HG02852 (cell line): Measurements from ENCODE around the gene ABL2.
A peak's percentile ranks its signal among the peaks of the same experiment; 100 is the strongest.
"Not testable (repeated sequence)": the region's sequence is repeated elsewhere in the genome, so short reads cannot be mapped to it uniquely, and the experiment has no call there.

Experiments
- ATAC-seq: cut with Tn5 transposase; IDR thresholded peaks from one replicate; pipeline ENCODE4 v1.9.1; 2021; ENCODE audit warnings: mild to moderate bottlenecking, moderate library complexity; ENCODE audit not compliant: unreplicated experiment

Gene ABL2

DNA sequence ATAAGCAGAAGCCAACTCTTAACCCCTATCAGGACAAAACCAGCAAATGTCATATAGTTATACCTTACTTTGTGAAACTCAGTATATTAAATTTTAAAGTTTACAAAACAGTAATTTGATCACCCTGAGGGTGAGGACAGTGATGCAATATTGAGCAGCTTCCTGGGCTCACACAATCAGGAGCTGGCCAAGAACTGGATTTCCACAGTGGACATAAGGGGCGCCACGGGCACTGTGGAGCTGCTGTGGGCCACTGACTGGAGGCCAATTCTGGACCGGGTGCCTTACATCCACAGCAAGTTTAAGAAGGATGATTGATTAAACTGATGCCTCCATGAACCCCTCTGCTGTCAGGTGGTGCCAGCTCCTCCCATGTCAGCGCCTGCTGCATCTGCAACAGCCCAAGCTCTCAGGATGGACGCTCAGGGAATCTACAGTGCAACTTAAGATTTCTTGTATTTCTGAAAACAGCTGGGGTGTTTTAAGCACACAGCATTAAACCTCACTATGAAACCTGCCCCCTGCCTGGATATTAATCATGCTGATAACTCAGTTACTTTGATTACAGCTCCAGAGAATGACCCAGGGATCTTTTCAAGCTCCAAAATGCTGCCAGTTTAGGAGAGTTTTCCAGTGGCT is 91.7 kb downstream of the ABL2 start:
- no peak for ATAC-seq

- not testable (repeated sequence) for ATAC-seq
These were observed 93.8 kb downstream of the ABL2 start for GRCh38 chr1:179135707-179136106.

DNA sequence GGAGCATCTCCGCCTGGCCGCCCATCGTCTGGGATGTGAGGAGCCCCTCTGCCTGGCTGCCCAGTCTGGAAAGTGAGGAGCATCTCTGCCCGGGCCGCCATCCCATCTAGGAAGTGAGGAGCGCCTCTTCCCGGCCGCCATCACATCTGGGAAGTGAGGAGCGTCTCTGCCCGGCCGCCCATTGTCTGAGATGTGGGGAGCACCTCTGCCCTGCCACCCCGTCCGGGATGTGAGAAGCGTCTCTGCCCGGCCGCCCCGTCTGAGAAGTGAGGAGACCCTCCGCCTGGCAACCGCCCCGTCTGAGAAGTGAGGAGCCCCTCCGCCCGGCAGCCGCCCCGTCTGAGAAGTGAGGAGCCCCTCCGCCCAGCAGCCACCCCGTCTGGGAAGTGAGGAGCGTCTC is 94.3 kb downstream of the ABL2 start:
- ATAC-seq, result not testable (repeated sequence)

GRCh38 chr1:179129702-179130473 is 99.6 kb downstream of the ABL2 start:
- ATAC-seq, result peak; percentile 97

DNA sequence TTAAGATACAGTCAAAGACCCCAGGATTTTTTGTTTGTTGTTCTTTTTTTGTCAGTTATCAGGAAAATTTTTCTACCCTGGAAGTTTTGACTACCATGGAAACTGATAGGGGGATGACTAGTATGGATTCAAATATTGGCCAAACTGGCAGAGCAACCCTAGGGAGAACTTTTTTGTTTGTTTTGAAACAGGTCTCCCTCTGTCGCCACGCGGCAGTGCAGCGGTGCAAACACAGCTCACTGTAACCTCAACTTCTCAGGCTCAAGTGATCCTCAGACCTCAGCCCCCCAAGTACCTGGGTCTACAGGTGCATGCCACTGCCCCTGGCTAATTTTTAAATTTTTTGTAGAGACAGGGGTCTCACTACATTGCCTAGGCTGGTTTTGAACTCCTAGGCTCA is 101.0 kb downstream of the ABL2 start:
- ATAC-seq, result no peak

DNA sequence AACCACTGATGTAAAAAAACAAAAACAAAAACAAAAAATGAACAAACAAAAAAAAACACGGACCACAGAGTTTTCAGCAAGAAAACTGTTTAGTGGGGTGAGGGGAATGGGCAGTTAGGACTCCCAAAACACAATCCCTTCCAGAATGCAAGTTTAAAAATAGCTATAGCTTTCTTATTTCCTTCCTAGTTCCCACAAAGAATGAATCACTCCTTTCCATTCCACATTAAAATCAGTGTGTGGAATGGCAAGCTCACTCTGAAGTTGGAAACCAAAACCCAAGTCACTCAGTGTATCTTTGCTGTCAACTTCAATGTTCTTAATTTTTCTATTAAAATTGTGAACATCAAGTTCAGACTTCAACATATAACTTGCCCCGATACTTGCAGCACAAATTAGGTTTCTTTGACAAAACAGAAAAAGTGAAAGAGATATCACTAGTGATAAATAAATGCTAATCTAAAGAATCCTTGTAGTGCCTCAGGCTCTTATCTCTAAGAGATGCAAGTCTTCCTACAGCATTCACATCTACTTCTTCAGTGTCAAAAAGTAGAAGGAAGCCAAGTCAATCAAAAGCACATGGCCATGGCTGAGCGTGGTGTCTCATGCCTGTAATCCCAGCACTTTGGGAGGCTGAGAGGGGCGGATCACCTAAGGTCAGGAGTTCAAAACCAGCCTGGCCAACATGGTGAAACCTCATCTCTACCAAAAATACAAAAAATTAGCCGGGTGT is 102.1 kb downstream of the ABL2 start:
- no peak for ATAC-seq

- no peak for ATAC-seq
These were observed 103.0 kb downstream of the ABL2 start for GRCh38 chr1:179126338-179127060.

- ATAC-seq, result no peak
These were observed 104.6 kb downstream of the ABL2 start for GRCh38 chr1:179124873-179125272.

DNA sequence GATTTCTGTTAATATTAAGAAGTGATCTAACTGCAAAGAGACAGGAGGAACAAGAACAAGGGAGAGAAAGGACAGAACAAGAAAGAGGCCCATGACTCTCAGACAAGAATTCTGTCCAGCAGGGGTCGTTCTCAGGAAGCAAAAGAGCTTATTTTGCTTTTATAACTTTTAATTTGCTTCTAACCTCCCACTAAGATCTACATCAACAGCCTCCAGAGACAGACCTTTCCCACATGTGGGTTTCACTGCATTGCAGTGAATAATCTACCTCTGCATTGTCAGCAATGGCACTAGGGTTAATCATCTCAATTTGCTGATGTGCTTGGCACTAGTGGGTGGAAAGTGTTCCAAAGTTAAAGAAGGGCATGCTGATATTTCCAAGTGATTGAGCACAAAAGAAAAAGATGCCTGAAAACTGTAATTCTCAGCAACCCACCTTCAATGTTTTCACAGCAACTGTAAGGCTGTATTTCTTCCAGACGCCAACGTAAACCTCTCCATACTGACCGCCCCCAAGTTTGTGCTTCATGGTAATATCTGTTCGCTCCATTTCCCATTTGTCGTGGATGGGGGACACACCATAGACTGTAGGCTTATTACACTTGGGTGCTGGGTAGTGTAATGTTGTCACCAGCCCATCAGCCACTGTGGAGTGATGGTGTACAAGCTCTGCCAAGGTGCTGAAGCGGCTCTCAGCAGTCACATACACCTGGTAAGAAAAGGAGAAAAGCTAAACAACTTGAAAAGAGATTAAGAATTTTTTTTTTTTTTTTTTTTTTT is 108.1 kb downstream of the ABL2 start:
- ATAC-seq, result no peak

GRCh38 chr1:179120736-179121135 is 108.7 kb downstream of the ABL2 start:
- no peak for ATAC-seq

- ATAC-seq, result no peak
These were observed 110.0 kb downstream of the ABL2 start for GRCh38 chr1:179119513-179119912.

DNA sequence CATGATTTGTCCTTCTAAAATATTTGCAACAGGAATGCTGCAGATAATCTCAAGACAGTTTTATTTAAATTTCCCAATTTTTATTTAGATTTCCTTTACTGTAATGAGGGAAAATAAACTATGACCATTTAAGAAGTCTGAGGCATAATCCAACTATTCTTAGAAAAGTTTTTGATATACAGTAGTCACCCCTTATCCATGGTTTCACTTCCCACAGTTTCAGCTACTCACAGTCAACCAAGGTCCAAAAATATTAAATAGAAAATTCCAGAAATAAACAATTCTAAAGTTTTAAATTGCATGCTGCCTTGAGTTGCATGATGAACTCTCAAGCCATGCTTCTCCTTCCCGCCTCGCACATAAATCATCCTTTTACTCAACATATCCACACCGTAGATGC is 114.3 kb downstream of the ABL2 start:
- ATAC-seq, result no peak

DNA sequence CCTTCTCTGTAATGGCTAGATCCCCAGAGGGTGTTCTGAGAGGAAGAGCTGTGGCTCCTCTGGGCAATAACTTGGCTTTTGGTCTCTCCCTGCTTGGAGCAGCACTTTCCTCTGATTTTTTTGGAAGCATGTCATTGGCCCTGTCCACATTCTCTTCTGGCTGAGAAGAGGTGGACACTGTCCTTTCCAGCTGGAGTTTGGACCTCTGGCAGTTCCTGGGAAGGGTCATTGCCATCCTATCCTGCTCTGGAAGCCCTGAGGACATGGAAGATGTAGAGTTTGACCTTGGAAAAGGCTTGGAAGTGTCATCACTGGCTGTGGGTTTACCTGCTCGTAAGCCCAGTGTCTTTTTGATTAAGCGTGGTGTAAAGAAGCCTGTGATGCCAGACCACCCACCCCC is 120.8 kb downstream of the ABL2 start:
- ATAC-seq, result no peak

DNA sequence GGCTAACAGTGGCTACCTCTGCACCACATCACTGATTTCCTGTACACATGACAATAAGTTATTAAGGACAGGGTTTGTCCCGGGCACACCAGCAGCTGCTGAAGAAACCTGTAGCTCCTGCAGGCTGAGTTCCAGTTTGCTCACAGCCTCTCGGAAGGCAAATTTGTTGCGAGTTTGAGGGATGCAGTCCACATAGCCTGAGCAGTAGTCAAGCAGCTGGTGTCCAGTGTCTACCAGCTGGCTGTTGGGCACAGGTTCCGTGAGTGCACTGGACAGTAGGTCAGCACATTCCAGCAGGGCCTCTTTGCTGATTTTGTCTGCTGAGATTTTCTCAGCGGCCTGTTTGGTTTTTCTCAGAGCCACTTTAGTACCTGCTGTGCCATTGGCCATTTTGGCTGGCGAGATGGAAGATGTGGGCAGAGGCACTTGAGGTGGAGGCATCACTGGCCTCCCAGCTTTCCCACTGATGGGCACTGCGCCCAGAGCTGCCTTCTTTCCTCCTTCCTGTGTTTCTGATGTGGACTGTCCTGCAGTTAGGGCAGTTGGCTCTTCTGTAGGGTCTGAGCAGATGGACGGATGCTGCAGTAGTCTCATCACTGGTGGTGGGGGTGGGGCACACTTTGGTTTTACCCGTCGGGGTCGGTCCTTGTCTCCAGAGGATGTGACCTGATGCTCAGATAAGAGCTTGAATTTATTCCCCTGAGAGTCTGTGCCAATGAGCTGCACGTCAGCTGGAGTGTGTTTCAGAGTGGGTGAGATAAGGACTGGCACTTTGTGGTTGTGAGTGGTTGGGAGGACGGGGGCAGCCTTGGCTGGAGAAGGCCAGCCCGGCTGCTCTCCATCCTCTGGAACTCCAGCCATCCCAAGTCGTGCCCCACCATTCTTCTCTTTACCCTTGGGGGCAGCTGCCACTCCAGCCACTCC is 121.5 kb downstream of the ABL2 start:
- no peak for ATAC-seq

DNA sequence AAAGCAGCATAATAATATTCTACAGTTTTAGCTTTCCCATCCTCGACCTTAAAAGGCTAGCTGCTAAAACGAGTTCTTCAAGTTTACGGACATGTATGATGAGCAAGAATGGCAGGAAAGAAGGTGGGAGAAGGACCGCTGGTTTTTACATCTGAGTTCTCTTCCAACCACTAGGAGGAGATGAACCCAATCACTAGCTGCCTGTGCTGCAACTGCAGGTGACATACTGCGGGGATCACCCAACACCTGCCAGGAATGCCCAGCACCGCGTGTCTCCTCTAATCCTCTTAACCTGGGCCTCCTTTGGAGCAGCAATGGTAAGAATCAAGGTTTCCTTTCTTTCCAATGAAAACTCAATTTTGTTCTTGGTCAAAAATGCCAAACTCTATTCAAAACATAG is 124.1 kb downstream of the ABL2 start:
- no peak for ATAC-seq

DNA sequence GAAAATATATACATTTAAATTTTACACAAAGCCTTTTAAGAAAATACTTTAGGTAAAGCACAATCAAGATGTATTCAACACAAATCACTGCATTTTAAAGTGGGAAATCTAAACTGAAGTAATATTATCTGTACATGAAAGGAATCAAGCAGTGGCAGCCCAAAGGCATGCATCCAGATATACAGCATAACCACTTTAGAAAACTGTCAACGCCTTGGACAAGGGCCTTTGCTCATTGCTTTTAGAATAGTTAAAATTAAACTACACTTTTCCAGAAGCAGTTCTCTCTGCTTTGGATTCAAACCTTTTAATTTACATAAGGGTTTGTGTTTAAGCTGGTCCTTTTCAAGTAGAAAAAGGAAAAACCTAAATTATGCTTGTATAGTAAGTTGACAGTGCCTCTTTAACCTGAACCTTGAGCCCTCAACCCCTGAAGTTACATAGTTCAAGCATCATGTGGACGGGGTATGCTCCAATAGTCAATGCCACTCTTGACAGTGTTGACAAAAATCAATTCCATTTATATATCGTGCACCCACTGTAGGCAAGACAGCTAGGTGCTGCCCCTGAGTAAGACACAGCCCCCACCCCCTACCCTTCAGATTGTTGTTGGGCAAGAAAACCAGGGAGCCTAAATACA is 124.7 kb downstream of the ABL2 start:
- ATAC-seq, result no peak

DNA sequence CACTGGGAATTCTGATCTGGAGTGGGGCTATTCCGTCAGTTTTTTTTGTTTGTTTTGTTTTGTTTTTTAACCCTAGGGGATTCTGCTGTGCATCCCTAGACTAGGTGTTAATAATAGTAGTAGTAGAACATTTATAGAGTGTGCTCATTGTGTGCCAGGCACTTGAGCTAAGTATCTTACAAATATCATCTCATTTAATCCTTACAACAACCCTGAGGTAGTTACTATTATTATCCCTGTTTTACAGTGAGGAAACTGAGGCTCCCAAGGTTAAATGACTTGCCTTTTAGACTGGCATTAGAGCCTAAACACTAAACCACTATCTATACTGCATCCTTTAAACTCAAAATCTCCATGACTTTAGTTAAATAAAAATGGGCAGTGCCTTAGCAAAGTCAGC is 125.5 kb downstream of the ABL2 start:
- ATAC-seq, result no peak

GRCh38 chr1:179101566-179101965 is 127.9 kb downstream of the ABL2 start:
- no peak for ATAC-seq

- ATAC-seq, result no peak
These were observed 129.6 kb downstream of the ABL2 start for GRCh38 chr1:179099891-179100290.
